HG03575 (cell line): ENCODE results near the gene TFB1M.
"Not testable (repeated sequence)": the region's sequence is repeated elsewhere in the genome, so short reads cannot be mapped to it uniquely, and the experiment has no call there.

Experiments used
- ATAC-seq: cut with Tn5 transposase; IDR thresholded peaks from one replicate; pipeline ENCODE4 v1.9.1; 2021; ENCODE audit not compliant: unreplicated experiment, insufficient number of reproducible peaks, low FRiP score; ENCODE audit errors: extremely low read depth

Gene TFB1M

GRCh38 chr6:155221086-155221485 lies 93.2 kb downstream of the TFB1M start:
- no peak for ATAC-seq

- ATAC-seq, result no peak
Measured at GRCh38 chr6:155219858-155220301, 94.4 kb downstream of the TFB1M start.

- no peak for ATAC-seq
Measured at GRCh38 chr6:155219299-155219698, 95.0 kb downstream of the TFB1M start.

- ATAC-seq, result not testable (repeated sequence)
Measured at GRCh38 chr6:155218711-155219110, 95.6 kb downstream of the TFB1M start.

- ATAC-seq, result no peak
Measured at GRCh38 chr6:155216312-155217046, 97.8 kb downstream of the TFB1M start.

GRCh38 chr6:155215906-155216305 lies 98.4 kb downstream of the TFB1M start:
- no peak for ATAC-seq

GRCh38 chr6:155213611-155214372 lies 100.5 kb downstream of the TFB1M start:
- ATAC-seq, result no peak

GRCh38 chr6:155212616-155213380 lies 101.5 kb downstream of the TFB1M start:
- no peak for ATAC-seq

GRCh38 chr6:155212106-155212505 lies 102.2 kb downstream of the TFB1M start:
- ATAC-seq, result no peak

GRCh38 chr6:155207223-155207622 lies 107.1 kb downstream of the TFB1M start:
- no peak for ATAC-seq
